HCT116 (cell line): Measurements from ENCODE around the gene RXFP4.

Experiments
- FOSL1 ChIP-seq: IDR thresholded peaks from 2 replicates; pipeline ENCODE4 v1.6.1; 2012; ENCODE audit warnings: low read depth
- TF ChIP-seq, protein P1 (sequence below), 3 experiments: fragments of 200-600 bp in 1 of 3; sonication (generic) in 1 of 3; IDR thresholded peaks in 2 of 3; conservative IDR thresholded peaks in 1 of 3; 2 replicates each; pipeline ENCODE4 v1.5.1; 2012 to 2017; ENCODE audit warnings: low read depth in 2 of 3, low read length in 2 of 3, antibody characterized with exemption in 1 of 3, borderline replicate concordance in 1 of 3, control low read depth in 1 of 3, mild to moderate bottlenecking in 1 of 3, mixed read lengths in 1 of 3, mixed run types in 1 of 3, moderate library complexity in 1 of 3; ENCODE audit not compliant: insufficient read depth in 1 of 3

- TF ChIP-seq, protein P1, sequence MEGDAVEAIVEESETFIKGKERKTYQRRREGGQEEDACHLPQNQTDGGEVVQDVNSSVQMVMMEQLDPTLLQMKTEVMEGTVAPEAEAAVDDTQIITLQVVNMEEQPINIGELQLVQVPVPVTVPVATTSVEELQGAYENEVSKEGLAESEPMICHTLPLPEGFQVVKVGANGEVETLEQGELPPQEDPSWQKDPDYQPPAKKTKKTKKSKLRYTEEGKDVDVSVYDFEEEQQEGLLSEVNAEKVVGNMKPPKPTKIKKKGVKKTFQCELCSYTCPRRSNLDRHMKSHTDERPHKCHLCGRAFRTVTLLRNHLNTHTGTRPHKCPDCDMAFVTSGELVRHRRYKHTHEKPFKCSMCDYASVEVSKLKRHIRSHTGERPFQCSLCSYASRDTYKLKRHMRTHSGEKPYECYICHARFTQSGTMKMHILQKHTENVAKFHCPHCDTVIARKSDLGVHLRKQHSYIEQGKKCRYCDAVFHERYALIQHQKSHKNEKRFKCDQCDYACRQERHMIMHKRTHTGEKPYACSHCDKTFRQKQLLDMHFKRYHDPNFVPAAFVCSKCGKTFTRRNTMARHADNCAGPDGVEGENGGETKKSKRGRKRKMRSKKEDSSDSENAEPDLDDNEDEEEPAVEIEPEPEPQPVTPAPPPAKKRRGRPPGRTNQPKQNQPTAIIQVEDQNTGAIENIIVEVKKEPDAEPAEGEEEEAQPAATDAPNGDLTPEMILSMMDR (IDR thresholded peaks at IDR 0.05 in 2 of 3, conservative IDR thresholded peaks at IDR 0.05 in 1 of 3; ENCODE audit: borderline replicate concordance in 1 of 3, insufficient read depth in 1 of 3, low read depth in 2 of 3, low read length in 2 of 3), result no peak
- no peak for TF ChIP-seq FOSL1
Observed at GRCh38 chr1:155941845-155942531, 550 bp downstream of the RXFP4 start.
